Measurements from ENCODE around the gene HPSE2.

- TF ChIP-seq POLR2AphosphoS5 (IDR thresholded peaks at IDR 0.05; ENCODE audit: low read depth, low read length): no peak
- TF ChIP-seq CTCF (IDR thresholded peaks at IDR 0.05): no peak
- TF ChIP-seq TCF7L2 (IDR thresholded peaks at IDR 0.05; ENCODE audit: low read depth, low read length): no peak
- no peak for TF ChIP-seq SIN3A (IDR thresholded peaks at IDR 0.05; ENCODE audit: borderline replicate concordance, insufficient read depth, low read depth, low read length)
- no peak for TF ChIP-seq REST (IDR thresholded peaks at IDR 0.05; ENCODE audit: insufficient read depth in 1 of 2, low read depth in 2 of 2, low read length in 1 of 2)
These were observed 420.4 kb downstream of the HPSE2 start for GRCh38 chr10:98815039-98815885.
